Measurements from ENCODE around the gene SRSF3. TPM values are rescaled to one million over a fixed set of nuclear protein-coding genes. Genes with fewer than 3 reads are reported as not detected.

SRSF3 gene
- total and polyA plus RNA-seq, 3 experiments from 2014 or later, result 370 to 579 (median 572) TPM

DNA sequence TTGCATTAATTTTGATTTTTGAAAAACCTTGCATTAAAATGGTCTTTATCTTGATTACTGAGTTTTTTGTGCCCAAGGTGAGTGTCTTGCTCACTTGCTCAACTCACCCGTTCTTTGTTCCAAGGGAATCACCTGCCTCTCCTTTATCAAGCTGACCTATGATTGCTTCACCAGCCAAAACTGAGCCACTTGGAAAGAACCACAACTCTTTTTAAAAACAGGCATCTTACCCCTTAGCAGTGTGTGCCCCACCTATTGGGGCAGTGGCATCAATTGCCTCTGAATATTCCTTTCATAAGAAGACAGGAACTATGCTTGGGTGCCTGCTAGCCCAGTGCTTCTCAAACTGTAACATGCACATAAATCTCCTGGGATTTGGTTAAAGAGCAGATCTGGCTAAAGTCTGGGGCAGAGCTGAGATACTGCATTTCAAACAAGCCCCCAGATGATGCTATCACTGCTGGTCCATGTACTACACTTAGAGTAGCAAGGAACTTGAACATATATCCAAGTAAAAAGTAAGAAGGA, 43.6 kb upstream of the SRSF3 start:
- H3K36me3 Mint-ChIP-seq, result peaks cover 0 to 17% (median 0%) of the 10 kb centered on the region in 3 donors

DNA sequence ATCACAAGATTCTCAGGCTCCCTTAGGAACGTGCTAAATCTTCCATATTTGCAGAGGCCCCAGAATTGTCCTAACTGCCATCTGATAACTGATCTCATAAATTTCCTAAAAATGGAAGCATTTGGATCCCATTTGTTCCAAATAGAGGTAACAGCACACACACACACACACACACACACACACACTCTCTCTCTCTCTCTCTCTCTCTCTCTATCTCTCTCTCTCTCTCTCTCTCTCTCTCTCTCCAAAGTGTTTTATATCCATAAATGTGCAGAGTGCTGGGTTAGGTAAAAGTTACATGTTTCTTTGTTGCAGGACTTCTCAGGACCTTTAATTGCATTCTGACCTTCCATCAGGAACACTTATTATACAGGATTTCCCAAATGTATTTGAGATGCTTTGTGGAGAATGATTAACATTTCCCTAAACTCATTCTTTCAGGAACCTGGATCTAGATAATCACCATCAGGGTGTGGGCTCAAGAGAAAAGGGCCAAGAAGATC, 38.4 kb upstream of the SRSF3 start:
- Mint-ChIP-seq H3K4me1 (peaks cover 0 to 4% (median under 1%) of the 10 kb centered on the region in 3 donors), H3K27ac (no peak overlapping the region), H3K9me3 (no peaks in the 10 kb centered on the region), H3K4me3 (no peak overlapping the region), H3K36me3 (peaks cover 0 to 1% (median 0%) of the 10 kb centered on the region in 3 donors), H3K27me3 (peaks cover 0 to 2% of the 10 kb centered on the region in 2 donors)
- H3K36me3 ChIP-seq (ENCODE audit: insufficient read depth, low read length), result no peaks in the 10 kb centered on the region
- CTCF ChIA-PET, result no interaction called here
- H3K27me3 ChIP-seq (ENCODE audit: insufficient read depth, low read length, poor library complexity, severe bottlenecking), result no peaks in the 10 kb centered on the region
- no peak overlapping the region for H3K27ac ChIP-seq (ENCODE audit: low read depth, low read length)
- POLR2A ChIA-PET, result interaction anchor here (0.6 to 0.7 kb wide), 2 partner anchors 28 to 36 kb away, joined by 4 to 8 read pairs; no protein-coding TSS in a partner anchor
- H3K4me1 ChIP-seq (ENCODE audit: insufficient read depth, low read length), result no peaks in the 10 kb centered on the region
- no peaks in the 10 kb centered on the region for H3K9me3 ChIP-seq (ENCODE audit: low read length)
- DNase-seq, result no peak
- no peak overlapping the region for H3K4me3 ChIP-seq (ENCODE audit: low read length)

More for the DNA sequence above, 43.6 kb upstream of the SRSF3 start:
- Mint-ChIP-seq H3K4me1 (peaks cover 17 to 29% (median 24%) of the 10 kb centered on the region in 3 donors), H3K27ac (peak overlapping the region in 4 of 8 donors; percentile 21 to 81 (median 68)), H3K4me3 (no peak overlapping the region), H3K9me3 (no peaks in the 10 kb centered on the region), H3K27me3 (peaks cover 0 to 4% of the 10 kb centered on the region in 2 donors)
- no peak for DNase-seq
- peaks cover 12% of the 10 kb centered on the region for H3K4me1 ChIP-seq (ENCODE audit: insufficient read depth, low read length)
- H3K27ac ChIP-seq (ENCODE audit: low read depth, low read length), result no peak overlapping the region
- no peaks in the 10 kb centered on the region for H3K9me3 ChIP-seq (ENCODE audit: low read length)
- ChIA-PET POLR2A (no interaction called here), CTCF (no interaction called here)
- H3K36me3 ChIP-seq (ENCODE audit: insufficient read depth, low read length), result no peaks in the 10 kb centered on the region
- H3K27me3 ChIP-seq (ENCODE audit: insufficient read depth, low read length, poor library complexity, severe bottlenecking), result no peaks in the 10 kb centered on the region
- H3K4me3 ChIP-seq (ENCODE audit: low read length), result no peak overlapping the region

DNA sequence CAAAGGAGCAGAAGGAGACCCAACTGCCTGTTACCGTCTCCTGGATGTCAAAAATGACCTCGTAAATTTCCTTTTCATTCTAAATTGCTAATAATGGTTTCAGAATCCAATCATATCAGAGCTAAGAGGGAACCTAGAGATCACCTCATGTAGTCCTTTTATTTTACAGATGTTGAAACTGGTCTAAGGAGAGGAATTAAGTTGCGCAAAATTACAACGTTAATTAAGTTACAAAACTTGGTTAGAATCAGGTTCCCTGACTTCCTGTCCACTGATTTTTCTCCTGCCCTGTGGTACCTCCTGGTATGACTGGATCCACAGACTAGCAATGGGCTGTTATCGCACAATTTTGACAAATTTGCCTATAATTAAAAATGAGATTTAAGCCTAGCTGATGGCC, 37.9 kb upstream of the SRSF3 start:
- Histone ChIP-seq H3K4me3 (ENCODE audit: low read length) (no peak overlapping the region), H3K9me3 (ENCODE audit: low read length) (no peaks in the 10 kb centered on the region), H3K36me3 (ENCODE audit: insufficient read depth, low read length) (no peaks in the 10 kb centered on the region), H3K4me1 (ENCODE audit: insufficient read depth, low read length) (no peaks in the 10 kb centered on the region), H3K27ac (ENCODE audit: low read depth, low read length) (no peak overlapping the region), H3K27me3 (ENCODE audit: insufficient read depth, low read length, poor library complexity, severe bottlenecking) (no peaks in the 10 kb centered on the region)
- Mint-ChIP-seq H3K4me3 (no peak overlapping the region), H3K27me3 (peaks cover 0 to 4% of the 10 kb centered on the region in 2 donors), H3K36me3 (peaks cover 0 to 3% (median 0%) of the 10 kb centered on the region in 3 donors), H3K27ac (peak overlapping the region in 1 of 8 donors; percentile 38), H3K4me1 (peaks cover 0 to 3% (median 0%) of the 10 kb centered on the region in 3 donors), H3K9me3 (no peaks in the 10 kb centered on the region)
- no peak for DNase-seq
- POLR2A ChIA-PET, result interaction anchor here (0.6 kb wide), 1 partner anchor 28 kb away, joined by 8 read pairs; no protein-coding TSS in a partner anchor
- CTCF ChIA-PET, result no interaction called here

DNA sequence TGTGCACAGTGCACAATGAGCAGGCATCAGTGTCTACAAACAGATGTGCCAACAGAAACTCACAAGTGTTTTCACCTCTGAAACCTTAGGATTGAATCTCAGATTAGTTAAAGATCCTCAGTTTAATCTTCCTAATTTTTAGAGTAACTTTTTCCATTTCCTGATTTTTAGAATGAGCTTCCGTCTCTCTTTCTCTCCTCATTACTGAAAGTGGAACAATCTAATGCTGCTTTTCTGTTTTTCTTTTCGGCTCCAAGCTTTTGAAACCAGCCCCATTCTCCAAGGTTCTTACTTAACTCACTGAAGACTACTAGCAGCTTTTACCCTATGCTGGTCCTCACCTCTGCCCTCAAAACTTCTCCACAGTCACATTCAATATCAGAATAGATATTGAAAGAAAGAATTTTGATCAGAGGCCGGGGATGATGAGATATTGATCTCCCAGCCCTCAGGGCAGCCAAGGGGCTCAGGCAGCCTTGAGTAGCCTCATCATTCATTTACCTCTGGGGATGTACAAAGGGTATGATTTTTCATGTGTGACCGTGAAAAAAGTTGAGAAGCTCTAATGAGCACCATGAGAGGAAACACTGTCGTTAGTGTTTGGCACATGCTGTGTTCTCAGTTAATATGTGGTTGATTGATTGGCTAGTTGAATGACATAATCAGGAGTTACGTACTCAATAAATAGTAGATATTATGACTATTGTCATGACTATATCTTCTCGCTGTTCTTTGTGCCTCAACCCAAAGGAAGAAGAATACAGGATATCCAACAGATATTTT, 35.0 kb upstream of the SRSF3 start:
- Mint-ChIP-seq H3K36me3 (peaks cover 0 to 3% (median 0%) of the 10 kb centered on the region in 3 donors), H3K9me3 (no peaks in the 10 kb centered on the region), H3K4me1 (peaks cover 0 to 3% (median 0%) of the 10 kb centered on the region in 3 donors), H3K27me3 (peaks cover 0 to 2% of the 10 kb centered on the region in 2 donors), H3K4me3 (no peak overlapping the region), H3K27ac (no peak overlapping the region)
- ChIA-PET POLR2A (interaction anchor here (0.5 kb wide), 1 partner anchor 17 kb away, joined by 3 read pairs; no protein-coding TSS in a partner anchor), CTCF (no interaction called here)
- H3K4me1 ChIP-seq (ENCODE audit: insufficient read depth, low read length), result no peaks in the 10 kb centered on the region
- H3K9me3 ChIP-seq (ENCODE audit: low read length), result no peaks in the 10 kb centered on the region
- no peaks in the 10 kb centered on the region for H3K36me3 ChIP-seq (ENCODE audit: insufficient read depth, low read length)
- no peak overlapping the region for H3K27ac ChIP-seq (ENCODE audit: low read depth, low read length)
- no peaks in the 10 kb centered on the region for H3K27me3 ChIP-seq (ENCODE audit: insufficient read depth, low read length, poor library complexity, severe bottlenecking)
- no peak for DNase-seq
- no peak overlapping the region for H3K4me3 ChIP-seq (ENCODE audit: low read length)

GRCh38 chr6:36560822-36561221, 33.3 kb upstream of the SRSF3 start:
- H3K36me3 ChIP-seq (ENCODE audit: insufficient read depth, low read length), result no peaks in the 10 kb centered on the region
- H3K27ac ChIP-seq (ENCODE audit: low read depth, low read length), result no peak overlapping the region
- no peak for DNase-seq
- H3K4me3 ChIP-seq (ENCODE audit: low read length), result no peak overlapping the region
- Mint-ChIP-seq H3K4me3 (no peak overlapping the region), H3K4me1 (peaks cover 0 to 3% (median 0%) of the 10 kb centered on the region in 3 donors), H3K27me3 (peaks cover 0 to 2% of the 10 kb centered on the region in 2 donors), H3K36me3 (peaks cover 0 to 3% (median 0%) of the 10 kb centered on the region in 3 donors), H3K27ac (peak overlapping the region in 1 of 8 donors; percentile 0), H3K9me3 (no peaks in the 10 kb centered on the region)
- CTCF ChIA-PET, result interaction anchor here (1.0 kb wide), 1 partner anchor 18 kb away, joined by 4 read pairs; no protein-coding TSS in a partner anchor
- H3K27me3 ChIP-seq (ENCODE audit: insufficient read depth, low read length, poor library complexity, severe bottlenecking), result no peaks in the 10 kb centered on the region
- H3K4me1 ChIP-seq (ENCODE audit: insufficient read depth, low read length), result no peaks in the 10 kb centered on the region
- no peaks in the 10 kb centered on the region for H3K9me3 ChIP-seq (ENCODE audit: low read length)
- POLR2A ChIA-PET, result interaction anchor here (0.6 kb wide), 1 partner anchor 23 kb away, joined by 8 read pairs; no protein-coding TSS in a partner anchor

- ChIA-PET CTCF (no interaction called here), POLR2A (no interaction called here)
- Histone ChIP-seq H3K4me3 (ENCODE audit: low read length) (no peak overlapping the region), H3K4me1 (ENCODE audit: insufficient read depth, low read length) (no peaks in the 10 kb centered on the region), H3K27me3 (ENCODE audit: insufficient read depth, low read length, poor library complexity, severe bottlenecking) (no peaks in the 10 kb centered on the region), H3K27ac (ENCODE audit: low read depth, low read length) (no peak overlapping the region), H3K9me3 (ENCODE audit: low read length) (no peaks in the 10 kb centered on the region), H3K36me3 (ENCODE audit: insufficient read depth, low read length) (no peaks in the 10 kb centered on the region)
- no peak for DNase-seq
- peaks cover 0 to 3% (median 0%) of the 10 kb centered on the region in 3 donors for H3K36me3 Mint-ChIP-seq
- no peaks in the 10 kb centered on the region for H3K9me3 Mint-ChIP-seq
- peak overlapping the region in 1 of 8 donors; percentile 93 for H3K27ac Mint-ChIP-seq
- H3K4me1 Mint-ChIP-seq, result peaks cover 0 to 3% (median 0%) of the 10 kb centered on the region in 3 donors
- H3K27me3 Mint-ChIP-seq, result peaks cover 0 to 2% of the 10 kb centered on the region in 2 donors
- H3K4me3 Mint-ChIP-seq, result no peak overlapping the region
Observed at GRCh38 chr6:36563237-36563927, 30.8 kb upstream of the SRSF3 start.

- ChIA-PET POLR2A (no interaction called here), CTCF (no interaction called here)
- H3K4me1 Mint-ChIP-seq, result peaks cover 0 to 3% (median 0%) of the 10 kb centered on the region in 3 donors
- no peak for DNase-seq
- no peak overlapping the region for H3K4me3 Mint-ChIP-seq
- Histone ChIP-seq H3K4me3 (ENCODE audit: low read length) (no peak overlapping the region), H3K4me1 (ENCODE audit: insufficient read depth, low read length) (no peaks in the 10 kb centered on the region), H3K36me3 (ENCODE audit: insufficient read depth, low read length) (no peaks in the 10 kb centered on the region), H3K27me3 (ENCODE audit: insufficient read depth, low read length, poor library complexity, severe bottlenecking) (no peaks in the 10 kb centered on the region), H3K9me3 (ENCODE audit: low read length) (no peaks in the 10 kb centered on the region), H3K27ac (ENCODE audit: low read depth, low read length) (no peak overlapping the region)
- H3K9me3 Mint-ChIP-seq, result no peaks in the 10 kb centered on the region
- peak overlapping the region in 1 of 8 donors; percentile 29 for H3K27ac Mint-ChIP-seq
- H3K27me3 Mint-ChIP-seq, result peaks cover 0 to 2% of the 10 kb centered on the region in 2 donors
- H3K36me3 Mint-ChIP-seq, result peaks cover 0 to 3% (median 0%) of the 10 kb centered on the region in 3 donors
Observed at GRCh38 chr6:36563928-36564284, 30.3 kb upstream of the SRSF3 start.

Data from CD8-positive, alpha-beta memory T cell (primary cell).